HL-60 (cell line): ENCODE measurements around the gene KCTD13.
"Not testable (repeated sequence)": the region's sequence is repeated elsewhere in the genome, so short reads cannot be mapped to it uniquely, and the experiment has no call there.

Source experiments
- DNase-seq, 2 experiments: peaks; one replicate each; pipeline ENCODE4 v3.0.0-alpha.2; 2010 to 2020; ENCODE audit warnings: low read depth in 1 of 2, low spot score in 1 of 2
- H3K27ac ChIP-seq: fragments of 250-450 bp; sonication (Bioruptor Pico); replicated peaks from 2 replicates; pipeline ENCODE4 v1.5.1; 2020; ENCODE audit warnings: mild to moderate bottlenecking, moderate library complexity
- H3K27me3 ChIP-seq: fragments of 250-450 bp; sonication (Bioruptor Pico); 2 replicates; pipeline ENCODE4 v1.5.1; 2021; ENCODE audit warnings: mild to moderate bottlenecking, moderate library complexity; ENCODE audit not compliant: insufficient read depth, poor library complexity, severe bottlenecking
- H3K4me3 ChIP-seq: replicated peaks from 2 replicates; pipeline ENCODE4 v1.5.1; 2011; ENCODE audit warnings: mild to moderate bottlenecking, control low read depth, low read length; ENCODE audit not compliant: insufficient read depth
- CTCF ChIP-seq: IDR thresholded peaks from one replicate; pipeline ENCODE4 v1.5.1; 2011; ENCODE audit warnings: low read length, control low read depth, inconsistent platforms; ENCODE audit not compliant: insufficient read depth
- GABPA ChIP-seq: IDR thresholded peaks from 2 replicates; pipeline ENCODE4 v1.6.1; 2012; ENCODE audit warnings: low read depth
- POLR2AphosphoS5 ChIP-seq: IDR thresholded peaks from 2 replicates; pipeline ENCODE4 v1.6.1; 2012; ENCODE audit warnings: low read depth
- REST ChIP-seq: IDR thresholded peaks from 2 replicates; pipeline ENCODE4 v1.6.1; 2012; ENCODE audit warnings: low read depth; ENCODE audit not compliant: insufficient replicate concordance
- SPI1 ChIP-seq: IDR thresholded peaks from 2 replicates; pipeline ENCODE4 v1.6.1; 2012; ENCODE audit warnings: low read depth, mild to moderate bottlenecking, borderline replicate concordance

KCTD13 gene

GRCh38 chr16:29947897-29948296 lies 21.9 kb upstream of the KCTD13 start:
- DNase-seq, result no peak
- no peak for TF ChIP-seq CTCF
- TF ChIP-seq SPI1, result no peak
- TF ChIP-seq POLR2AphosphoS5, result no peak
- TF ChIP-seq REST, result no peak
- TF ChIP-seq GABPA, result no peak
- H3K27me3 ChIP-seq, result no peaks in the 10 kb centered on the region

DNA sequence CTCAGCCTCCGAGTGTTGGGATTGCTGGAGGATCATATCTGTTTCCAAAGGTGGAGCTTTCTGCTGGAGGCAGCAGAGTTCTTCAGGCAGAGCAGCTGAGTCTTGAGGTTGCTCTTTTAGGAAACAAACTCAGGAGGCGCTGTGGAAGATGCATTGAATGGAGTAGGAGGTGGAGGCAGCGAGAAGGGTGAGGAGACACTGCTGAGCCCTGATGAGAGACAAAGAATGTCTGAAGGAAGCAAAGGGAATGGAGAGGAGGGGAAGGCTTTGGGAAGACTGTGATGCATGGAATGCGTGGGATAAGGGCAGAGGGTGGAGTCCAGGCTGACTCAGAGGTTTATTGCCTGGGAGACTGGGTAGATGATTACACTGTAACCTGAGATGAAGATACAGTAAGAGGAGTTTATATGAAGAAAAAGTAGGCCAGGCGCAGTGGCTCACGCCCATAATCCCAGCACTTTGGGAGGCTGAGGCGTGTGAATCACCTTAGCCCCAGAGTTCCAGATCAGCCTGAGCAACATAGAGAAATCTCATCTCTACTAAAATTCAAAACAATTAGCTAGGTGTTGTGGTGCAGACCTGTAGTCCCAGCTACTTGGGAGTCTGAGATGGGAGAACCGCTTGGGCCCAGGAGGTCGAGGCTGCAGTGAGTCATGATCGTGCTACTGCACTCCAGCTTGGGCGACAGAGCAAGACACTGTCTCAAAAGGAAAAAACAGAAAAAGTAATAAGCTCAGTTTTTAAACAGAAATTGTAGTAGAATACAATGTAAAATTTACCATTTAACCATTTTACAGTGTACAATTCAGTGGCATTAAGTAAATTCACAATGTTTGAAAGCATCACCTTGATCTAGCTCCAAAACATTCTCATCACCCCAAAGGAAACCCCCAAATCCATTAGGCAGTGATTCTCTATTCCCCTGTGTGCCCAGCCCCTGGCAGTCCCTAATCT lies 18.1 kb upstream of the KCTD13 start:
- Histone ChIP-seq H3K4me3 (no peak overlapping the region), H3K27ac (no peak overlapping the region), H3K27me3 (no peaks in the 10 kb centered on the region)
- DNase-seq, result no peak
- no peak for TF ChIP-seq POLR2AphosphoS5
- TF ChIP-seq REST, result no peak
- TF ChIP-seq SPI1, result no peak
- TF ChIP-seq GABPA, result no peak
- TF ChIP-seq CTCF, result no peak

More at GRCh38 chr16:29947897-29948296, 21.9 kb upstream of the KCTD13 start:
- Histone ChIP-seq H3K27ac (no peak overlapping the region), H3K4me3 (no peak overlapping the region)

DNA sequence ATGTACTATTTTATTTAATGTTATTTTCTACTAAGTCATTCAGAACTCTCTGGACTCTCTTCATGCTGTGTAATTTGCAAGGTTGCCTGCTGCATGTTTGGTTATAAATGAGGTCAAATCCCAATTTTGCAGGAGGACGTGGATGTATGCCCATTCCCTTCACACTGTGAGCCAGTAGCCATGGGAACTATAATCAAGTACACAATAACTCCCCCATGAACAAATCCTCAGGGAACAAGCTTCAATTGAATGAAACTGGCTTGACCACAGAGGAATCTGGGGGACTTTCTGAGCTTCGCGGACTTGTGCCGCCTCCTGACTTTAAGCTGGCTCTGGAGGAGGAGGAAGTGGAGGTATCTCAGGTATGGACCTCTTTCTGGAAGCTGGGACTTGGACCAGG lies 14.6 kb upstream of the KCTD13 start:
- no peak for TF ChIP-seq POLR2AphosphoS5
- Histone ChIP-seq H3K4me3 (no peak overlapping the region), H3K27ac (no peak overlapping the region), H3K27me3 (no peaks in the 10 kb centered on the region)
- no peak for DNase-seq

DNA sequence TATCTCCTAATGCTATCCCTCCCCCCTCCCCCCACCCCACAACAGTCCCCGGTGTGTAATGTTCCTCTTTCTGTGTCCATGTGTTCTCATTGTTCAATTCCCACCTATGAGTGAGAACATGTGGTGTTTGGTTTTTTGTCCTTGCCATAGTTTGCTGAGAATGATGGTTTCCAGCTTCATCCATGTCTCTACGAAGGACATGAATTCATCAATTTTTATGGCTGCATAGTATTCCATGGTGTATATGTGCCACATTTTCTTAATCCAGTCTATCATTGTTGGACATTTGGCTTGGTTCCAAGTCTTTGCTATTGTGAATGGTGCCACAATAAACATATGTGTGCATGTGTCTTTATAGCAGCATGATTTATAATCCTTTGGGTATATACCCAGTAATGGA lies 5.7 kb upstream of the KCTD13 start:
- H3K4me3 ChIP-seq, H3K27ac ChIP-seq, H3K27me3 ChIP-seq, DNase-seq: not testable (repeated sequence)
